AG04450 (cell line): Measurements from ENCODE around the gene NOP56. TPM values are rescaled to one million over a fixed set of nuclear protein-coding genes. Genes with fewer than 3 reads are reported as not detected.
A peak's percentile ranks its signal among the peaks of the same experiment; 100 is the strongest.

ENCODE experiments used
- CTCF ChIA-PET: fragments of 300-600, 350-600 bp; formaldehyde crosslinking; extraction: SDS; loops from one replicate; lab custom pipeline; 2022; ENCODE audit warnings: antibody characterized with exemption, inconsistent platforms; lab: Charles Lee
- POLR2A ChIA-PET: fragments of 350-600 bp; formaldehyde crosslinking; extraction: SDS; loops from one replicate; lab custom pipeline; 2021; ENCODE audit warnings: antibody characterized with exemption, inconsistent platforms; lab: Yijun Ruan, JAX
- DNase-seq: peaks from one replicate; pipeline ENCODE4 v3.0.0-alpha.2; 2011; ENCODE audit warnings: low read depth, low spot score
- H3K27ac ChIP-seq: one replicate; pipeline ENCODE4 v1.5.1; 2012; ENCODE audit warnings: low read depth, low read length, control low read depth
- H3K27me3 ChIP-seq: one replicate; pipeline ENCODE4 v1.6.0; 2012; ENCODE audit warnings: low read length; ENCODE audit not compliant: control insufficient read depth, insufficient read depth
- H3K4me3 ChIP-seq: 2 replicates; pipeline ENCODE4 v1.5.1; 2011; ENCODE audit warnings: mild to moderate bottlenecking, low read depth, low read length, control low read depth
- H3K9me3 ChIP-seq: 2 replicates; pipeline ENCODE4 v1.5.1; 2012; ENCODE audit warnings: low read length; ENCODE audit not compliant: control insufficient read depth, insufficient read depth
- CTCF ChIP-seq: IDR thresholded peaks from 2 replicates; pipeline ENCODE4 v1.5.1; 2011; ENCODE audit warnings: low read depth, low read length, control low read depth, inconsistent platforms
- polyA plus RNA-seq: library from polyadenylated mRNA; depleted of rRNA; stranded (reverse); fragments of >200 nt; gene quantifications from 2 replicates; pipeline ENCODE4 v1.2.3, GENCODE V29; 2011

Gene NOP56
- polyA plus RNA-seq, 1 experiment, result 142 TPM

- Histone ChIP-seq H3K9me3 (no peaks in the 10 kb centered on the region), H3K27ac (no peak overlapping the region), H3K4me3 (no peak overlapping the region), H3K27me3 (peaks cover 4% of the 10 kb centered on the region)
- ChIA-PET POLR2A (no interaction called here), CTCF (no interaction called here)
- no peak for DNase-seq
- no peak for TF ChIP-seq CTCF
Observed at GRCh38 chr20:2640260-2640659, 12.2 kb upstream of the NOP56 start.

GRCh38 chr20:2640899-2641298 lies 11.5 kb upstream of the NOP56 start:
- POLR2A ChIA-PET, result no interaction called here

DNA sequence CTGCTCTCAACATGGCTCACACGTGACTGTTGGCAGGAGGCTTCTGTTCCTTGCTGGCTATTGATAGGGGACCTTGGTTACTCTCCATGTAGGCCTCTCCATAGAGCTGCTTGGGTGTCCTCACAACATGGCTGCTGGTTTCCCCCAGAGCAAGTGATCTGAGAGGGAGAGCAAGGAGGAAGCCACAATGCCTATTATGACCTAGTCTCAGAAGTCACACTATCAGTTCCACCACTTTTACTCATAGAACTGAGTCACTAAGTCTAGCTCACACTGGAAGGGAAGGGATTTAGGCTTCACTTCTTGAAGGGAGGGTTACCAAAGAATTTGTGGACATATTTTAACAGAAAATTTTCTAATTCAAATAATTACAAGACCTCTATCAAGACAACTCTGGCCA lies 8.7 kb upstream of the NOP56 start:
- POLR2A ChIA-PET, result interaction anchor here (0.6 kb wide), 1 partner anchor 867 kb away, joined by 4 read pairs; no protein-coding TSS in a partner anchor
- Histone ChIP-seq H3K27me3 (no peaks in the 10 kb centered on the region), H3K27ac (no peak overlapping the region), H3K4me3 (no peak overlapping the region), H3K9me3 (no peaks in the 10 kb centered on the region)
- no peak for DNase-seq
- CTCF ChIA-PET, result interaction anchor here (8.4 kb wide), 1 partner anchor 122 kb away, joined by 81 read pairs; no protein-coding TSS in a partner anchor
- no peak for TF ChIP-seq CTCF

More at GRCh38 chr20:2640899-2641298, 11.5 kb upstream of the NOP56 start:
- Histone ChIP-seq H3K9me3 (no peaks in the 10 kb centered on the region), H3K27me3 (no peaks in the 10 kb centered on the region), H3K27ac (no peak overlapping the region), H3K4me3 (no peak overlapping the region)
- CTCF ChIA-PET, result no interaction called here
- no peak for TF ChIP-seq CTCF
- no peak for DNase-seq

DNA sequence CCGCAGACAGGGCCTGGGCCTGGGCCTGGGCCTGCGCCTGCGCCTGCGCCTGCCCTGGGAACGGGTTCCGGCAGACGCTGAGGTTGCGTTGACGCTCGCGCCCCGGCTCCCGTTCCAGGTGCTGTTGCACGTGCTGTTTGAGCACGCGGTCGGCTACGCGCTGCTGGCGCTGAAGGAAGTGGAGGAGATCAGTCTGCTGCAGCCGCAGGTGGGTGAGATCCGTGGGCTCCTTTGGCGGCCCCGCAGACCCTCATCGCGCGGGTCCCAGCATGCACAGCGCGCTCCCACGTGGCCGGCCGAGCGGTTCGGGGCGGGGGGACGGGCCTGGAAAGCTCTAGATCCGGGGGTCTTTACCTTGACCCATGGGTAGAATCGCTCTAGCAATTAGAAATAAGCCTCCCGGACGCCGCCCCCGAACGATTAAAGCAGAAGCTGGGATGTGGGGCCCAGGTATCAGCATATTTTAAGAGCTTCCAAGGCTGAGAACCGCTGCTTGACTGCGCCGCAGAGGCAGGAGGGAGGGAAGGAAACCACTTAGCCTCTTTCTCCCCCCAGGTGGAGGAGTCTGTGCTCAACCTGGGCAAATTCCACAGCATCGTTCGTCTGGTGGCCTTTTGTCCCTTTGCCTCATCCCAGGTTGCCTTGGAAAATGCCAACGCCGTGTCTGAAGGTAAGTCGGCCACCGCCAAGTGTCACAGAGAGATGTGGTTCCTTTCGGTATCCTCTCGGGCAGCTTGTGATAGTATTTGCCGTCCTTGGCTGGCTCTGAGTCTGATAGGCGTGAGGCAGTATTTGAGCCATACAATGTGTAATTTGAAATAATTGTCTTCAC lies 508 bp downstream of the NOP56 start:
- ChIA-PET CTCF (interaction anchor here (1.0 kb wide), 1 partner anchor 91 kb away, joined by 3 read pairs; no protein-coding TSS in a partner anchor), POLR2A (interaction anchor here (0.5 to 3.7 kb wide), 12 partner anchors 10 to 1933 kb away, joined by 3 to 30 read pairs (median 4); partner anchors contain the start of genes EBF4, IDH3B and SNRPB)
- Histone ChIP-seq H3K27me3 (no peaks in the 10 kb centered on the region), H3K9me3 (no peaks in the 10 kb centered on the region), H3K27ac (no peak overlapping the region), H3K4me3 (peak overlapping the region; percentile 99)
- no peak for TF ChIP-seq CTCF
- no peak for DNase-seq
